T-helper 2 cell (primary cell): ENCODE results near the gene HSD11B1.

Experiments used
- DNase-seq, 5 experiments: peaks; one replicate each; pipeline versions ENCODE4 v3.0.0 to v3.0.0-alpha.2; 2012 to 2022

Gene HSD11B1

DNA sequence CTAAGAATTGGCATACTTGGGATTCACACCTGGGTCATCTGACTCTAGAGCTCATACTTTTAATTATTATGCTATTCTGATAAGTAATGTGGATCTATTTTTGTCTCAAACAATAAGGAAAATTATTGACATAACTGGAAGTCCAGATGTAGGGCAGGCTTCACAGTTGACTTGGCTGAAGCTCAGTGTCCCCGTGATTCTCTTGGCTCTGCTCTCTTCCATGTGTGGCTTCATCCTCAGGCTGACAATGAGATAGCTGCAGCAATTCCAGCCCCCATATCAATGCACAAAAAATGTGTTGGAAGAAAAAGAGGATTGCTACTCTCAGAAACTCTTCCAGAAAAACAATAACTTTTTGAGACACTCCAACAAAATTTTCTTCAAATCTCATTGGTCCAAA, 23.8 kb downstream of the HSD11B1 start:
- DNase-seq: no peak

DNA sequence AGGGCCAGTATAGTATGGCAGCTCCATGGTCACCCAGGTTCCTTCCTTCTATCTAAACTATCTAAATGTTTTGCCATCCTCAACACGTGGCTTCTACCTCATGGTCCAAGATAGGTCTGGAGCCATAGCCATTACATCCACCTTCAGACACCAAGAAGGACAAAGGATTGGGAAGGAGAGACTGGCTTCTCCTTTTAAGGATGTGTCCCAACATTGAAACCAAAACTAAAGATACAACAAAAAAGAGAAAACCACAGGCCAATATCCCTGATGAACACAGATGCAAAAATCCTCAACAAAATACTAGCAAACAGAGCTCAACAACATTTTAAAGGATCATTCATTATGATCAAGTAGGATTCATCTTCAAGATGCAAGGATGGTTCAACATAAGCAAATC, 24.8 kb downstream of the HSD11B1 start:
- DNase-seq: no peak

DNA sequence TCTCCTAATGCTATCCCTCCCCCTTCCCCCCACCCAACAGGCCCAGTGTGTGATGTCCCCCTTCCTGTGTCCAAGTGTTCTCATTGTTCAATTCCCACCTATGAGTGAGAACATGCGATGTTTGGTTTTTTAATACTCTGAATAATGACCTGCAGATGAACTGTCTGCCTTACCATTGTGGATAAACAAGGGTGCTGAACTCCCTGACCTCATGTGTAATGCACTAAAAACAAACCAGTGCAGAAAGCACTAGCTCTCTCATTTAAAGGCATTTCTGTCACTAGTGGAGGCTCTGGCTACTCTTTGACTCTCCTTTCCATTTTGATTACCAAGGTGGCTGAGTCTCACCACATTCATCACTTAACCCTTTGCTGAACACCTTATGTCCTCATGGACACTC, 28.1 kb downstream of the HSD11B1 start:
- DNase-seq: no peak

DNA sequence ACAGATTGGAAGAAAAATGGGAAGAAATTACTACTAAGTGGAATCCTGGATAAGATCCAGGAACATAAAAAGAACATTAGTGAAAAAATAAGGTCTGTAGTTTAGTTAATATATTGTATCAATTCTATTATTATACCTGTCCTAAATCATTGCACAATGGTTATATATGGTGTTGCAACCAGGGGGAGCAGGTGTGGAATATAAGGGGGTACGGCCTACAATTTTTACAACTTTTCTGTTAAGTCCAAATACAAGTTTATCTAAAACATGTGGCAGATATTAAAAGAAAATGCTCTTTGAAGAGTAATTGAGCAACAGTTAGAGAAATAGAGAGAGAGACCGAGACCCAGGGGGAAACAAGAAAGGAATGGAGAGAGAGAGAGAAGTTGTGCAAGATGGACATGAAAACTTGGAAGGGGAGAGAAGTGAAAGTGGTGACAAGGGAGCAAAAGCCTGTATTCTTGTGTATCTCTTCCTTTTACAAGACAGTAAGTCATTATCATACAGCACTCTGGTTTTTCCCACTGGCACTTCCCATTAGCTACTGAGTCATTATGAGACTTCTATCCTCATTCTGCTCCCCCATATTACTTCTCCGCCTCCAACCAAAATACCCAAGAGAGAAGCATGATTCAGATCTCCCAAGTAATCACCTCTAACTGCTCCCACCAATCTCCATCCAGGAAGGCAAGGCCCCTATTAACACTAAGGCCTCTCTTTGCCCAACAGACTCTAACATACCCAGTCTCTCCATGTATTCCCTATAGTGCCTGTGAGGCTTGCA, 29.0 kb downstream of the HSD11B1 start:
- DNase-seq: no peak

DNA sequence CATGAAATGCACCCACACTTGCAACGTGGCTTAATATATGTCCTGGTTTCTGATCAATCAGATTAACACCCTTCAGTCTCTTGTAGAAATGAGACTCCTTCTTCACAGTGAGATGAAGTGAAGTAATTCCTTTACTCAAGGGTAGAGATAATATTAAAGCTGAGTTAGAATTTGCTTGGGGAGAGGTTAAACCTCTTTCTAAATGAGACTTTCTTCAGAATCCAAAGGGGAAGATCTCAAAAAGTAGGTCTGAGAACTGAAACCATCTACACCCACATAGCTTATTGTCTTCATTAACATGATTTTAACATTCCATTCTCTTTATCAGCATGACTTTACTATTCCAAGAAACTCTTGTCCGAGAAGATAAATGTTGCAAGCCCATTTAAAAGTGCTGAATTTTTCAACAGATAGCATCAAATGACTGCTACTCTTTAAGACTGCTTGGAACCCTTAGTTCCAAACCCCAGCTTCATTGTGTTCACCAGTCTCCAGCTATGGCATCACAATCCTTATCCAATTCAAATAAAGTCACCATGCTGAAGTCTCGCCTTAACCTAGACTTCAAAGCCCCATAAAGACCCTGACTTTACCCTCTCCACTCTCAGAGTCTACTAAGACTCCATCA, 32.0 kb downstream of the HSD11B1 start:
- DNase-seq: peak in 1 of 5 experiments; percentile 41

DNA sequence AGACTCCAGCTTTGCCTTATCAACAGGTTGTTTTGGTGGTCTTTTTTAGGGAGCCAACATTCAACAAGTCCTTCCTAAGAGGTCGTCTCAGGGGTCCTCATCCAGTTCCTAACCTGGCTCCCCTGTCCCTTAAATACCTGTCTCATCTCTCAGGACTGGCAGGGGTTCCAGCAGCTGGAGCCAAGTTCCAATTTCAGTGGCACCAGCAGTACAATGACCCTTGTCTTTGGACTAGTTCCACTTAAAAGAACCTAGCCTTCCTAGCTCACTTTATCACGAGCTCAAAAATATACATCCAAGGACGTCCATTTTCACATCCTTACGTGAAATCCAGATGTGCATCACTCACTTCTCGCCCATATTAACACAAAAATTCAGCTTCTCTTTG, 32.5 kb downstream of the HSD11B1 start:
- no peak for DNase-seq

DNA sequence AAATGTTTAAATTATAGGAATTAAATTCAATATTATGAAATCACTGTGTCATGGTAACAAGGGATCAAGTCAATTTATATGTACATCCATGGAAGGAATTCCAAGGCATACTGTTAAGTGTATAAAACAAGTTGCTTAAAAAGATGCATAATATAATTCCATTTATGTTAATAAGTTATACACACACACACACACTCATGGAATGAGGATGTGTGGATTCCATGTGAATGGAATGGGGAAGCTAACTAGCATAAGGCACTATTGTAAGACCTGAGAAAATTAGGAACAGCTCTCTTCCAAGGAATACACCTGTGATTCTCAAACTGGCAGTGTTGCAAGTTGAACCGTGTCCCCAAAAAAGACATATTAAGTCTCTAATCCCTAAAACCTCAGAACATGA, 33.6 kb downstream of the HSD11B1 start:
- no peak for DNase-seq

DNA sequence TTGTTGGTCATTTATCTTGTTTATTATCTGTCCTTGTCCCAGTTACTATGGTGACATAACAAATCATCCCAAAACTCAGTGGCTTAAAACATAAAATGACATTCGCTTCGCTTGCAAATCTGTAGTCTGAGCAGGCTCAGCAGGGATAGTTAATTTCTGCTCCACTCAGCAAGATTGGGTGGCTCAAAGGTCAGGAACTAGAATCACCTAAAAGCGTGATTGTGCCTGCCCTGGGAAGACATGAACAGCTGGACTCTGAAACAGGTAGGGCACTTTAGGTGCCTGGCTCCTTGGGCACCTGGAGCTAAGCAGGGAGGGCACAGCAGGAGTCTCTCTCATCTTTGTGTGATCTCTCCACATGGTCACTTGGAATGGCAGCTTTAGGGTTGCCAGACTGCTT, 36.5 kb downstream of the HSD11B1 start:
- no peak for DNase-seq

DNA sequence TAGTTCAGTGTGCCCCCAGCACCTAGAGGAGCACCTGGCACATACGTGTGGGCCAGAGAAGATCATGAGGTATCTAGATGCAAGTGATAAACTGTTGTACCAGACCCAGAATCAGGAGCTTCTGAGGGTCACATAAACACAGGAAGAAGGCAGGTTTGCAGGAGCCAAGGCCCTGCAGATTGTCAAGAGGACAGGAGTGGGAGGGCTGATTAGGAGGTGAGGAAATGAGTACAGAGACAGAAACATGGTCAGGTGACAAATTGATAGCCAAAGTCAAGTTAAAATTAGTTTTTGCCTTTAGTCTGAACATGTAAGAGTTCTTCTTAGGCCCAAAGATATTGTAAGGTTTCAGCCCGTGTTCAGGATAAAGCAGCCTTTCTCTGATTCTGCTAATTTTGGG, 37.2 kb downstream of the HSD11B1 start:
- no peak for DNase-seq

DNA sequence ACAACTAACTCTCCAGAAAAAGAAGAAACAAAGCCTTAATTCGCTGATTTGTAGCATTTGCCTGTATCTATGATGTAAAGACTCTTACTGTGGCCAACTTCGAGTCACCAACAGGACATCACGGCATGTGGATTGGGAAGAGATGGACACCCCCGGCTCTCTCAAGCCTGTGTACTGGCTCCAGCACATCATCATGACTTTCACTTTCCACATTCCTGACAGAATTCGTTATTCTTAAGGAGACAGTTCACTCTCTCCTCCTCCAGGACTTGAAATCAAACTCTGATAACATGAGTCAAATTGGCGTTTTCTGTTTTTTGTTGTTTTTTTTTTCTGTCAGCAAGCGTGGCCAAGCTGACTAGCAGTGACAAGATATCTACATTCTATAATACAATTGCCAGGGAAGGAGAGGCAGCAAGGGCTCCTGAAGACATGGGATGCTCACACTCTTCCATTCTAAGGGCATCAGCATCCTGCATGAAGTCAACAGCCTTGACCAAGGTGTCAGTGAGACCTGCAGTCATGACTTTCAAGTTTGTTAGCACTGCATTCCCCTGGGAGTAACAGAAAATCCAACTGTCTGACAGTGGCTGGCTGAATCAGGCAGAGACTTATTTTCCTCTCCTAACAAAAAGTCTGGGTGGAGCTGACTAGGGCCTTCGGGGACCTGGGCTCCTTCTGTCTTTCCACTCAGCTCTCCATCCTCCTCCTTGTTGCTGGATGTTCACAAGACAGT, 37.9 kb downstream of the HSD11B1 start:
- no peak for DNase-seq

DNA sequence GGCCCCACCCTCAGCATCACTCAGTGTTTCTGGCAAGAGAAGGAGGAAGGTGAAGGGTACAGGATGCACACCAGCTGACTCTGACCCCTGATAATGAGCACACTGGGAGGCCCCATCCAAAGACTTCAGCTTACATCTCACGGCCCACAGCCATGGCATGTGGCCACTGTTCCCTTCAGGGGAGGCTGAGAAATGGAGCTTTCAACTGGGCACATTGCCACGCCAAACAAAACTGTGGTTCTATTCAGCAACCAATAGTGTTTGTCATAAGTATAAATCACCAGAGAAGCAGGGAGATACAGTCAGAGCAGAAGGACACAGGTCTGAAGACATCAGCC, 38.5 kb downstream of the HSD11B1 start:
- DNase-seq: no peak

DNA sequence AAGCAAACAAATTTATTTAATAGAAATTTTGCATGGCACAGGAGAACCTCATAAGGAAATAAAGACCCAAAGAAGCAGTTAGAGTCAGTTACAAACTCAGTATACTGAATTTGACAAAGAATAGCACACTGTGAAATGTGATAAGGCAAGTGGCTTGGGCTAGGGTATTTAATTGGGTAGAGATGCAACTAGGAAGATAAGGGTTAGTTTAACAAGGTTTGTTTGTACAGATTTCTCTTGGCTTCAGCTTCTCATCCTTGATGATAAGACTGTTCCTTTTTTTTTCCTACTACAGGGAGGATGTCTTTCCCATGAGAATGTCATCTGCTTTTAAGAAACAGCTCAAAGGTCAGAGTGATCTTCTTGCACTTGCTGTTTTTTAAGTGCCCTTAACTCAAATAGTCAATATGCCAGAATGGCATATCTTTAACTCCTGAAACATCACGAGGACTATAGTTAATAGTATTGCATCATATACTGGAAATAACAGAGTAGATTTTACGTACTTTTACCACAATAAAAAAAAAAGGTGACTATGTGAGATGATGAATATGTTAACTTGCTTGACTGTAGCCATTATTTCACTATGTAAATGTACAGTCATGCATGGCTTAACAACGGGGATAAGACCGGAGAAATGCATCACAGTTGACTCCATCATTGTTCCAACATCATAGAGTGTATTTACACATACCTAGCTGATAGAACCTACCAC, 42.0 kb downstream of the HSD11B1 start:
- DNase-seq: no peak

DNA sequence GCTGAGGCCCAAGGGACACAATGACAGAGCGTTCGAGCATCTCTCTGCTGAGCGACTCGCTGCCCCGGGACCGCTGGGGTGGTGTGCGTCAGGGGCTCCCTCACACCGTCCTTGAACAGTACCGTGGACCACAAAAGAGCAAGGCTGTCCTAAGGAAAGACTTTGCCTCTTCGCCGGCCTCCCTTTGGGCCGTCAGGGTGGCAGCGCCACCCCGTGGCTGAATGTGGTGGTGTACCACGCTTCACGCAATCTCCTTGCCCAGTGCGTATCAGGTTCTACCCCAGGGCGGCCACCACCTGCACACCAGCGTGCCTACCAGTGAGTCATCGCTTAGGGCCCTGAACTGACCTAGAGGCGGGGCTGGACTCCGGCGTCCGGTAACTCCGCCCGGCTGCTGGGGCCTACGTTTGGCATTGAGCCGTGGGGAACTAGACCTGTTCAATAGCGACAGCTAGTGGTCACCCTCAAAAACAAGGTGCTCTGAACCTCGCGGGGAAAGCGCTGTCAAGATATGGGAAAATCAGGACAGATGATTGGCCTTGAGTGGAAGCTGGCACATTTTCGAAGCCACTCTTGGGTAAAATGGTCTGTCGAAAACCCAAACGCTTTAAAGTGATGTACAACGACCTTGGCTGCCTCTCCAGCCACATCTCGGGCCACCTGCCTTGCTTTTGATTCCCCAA, 43.1 kb downstream of the HSD11B1 start:
- DNase-seq: peak; percentile 59 to 85 (median 78)

DNA sequence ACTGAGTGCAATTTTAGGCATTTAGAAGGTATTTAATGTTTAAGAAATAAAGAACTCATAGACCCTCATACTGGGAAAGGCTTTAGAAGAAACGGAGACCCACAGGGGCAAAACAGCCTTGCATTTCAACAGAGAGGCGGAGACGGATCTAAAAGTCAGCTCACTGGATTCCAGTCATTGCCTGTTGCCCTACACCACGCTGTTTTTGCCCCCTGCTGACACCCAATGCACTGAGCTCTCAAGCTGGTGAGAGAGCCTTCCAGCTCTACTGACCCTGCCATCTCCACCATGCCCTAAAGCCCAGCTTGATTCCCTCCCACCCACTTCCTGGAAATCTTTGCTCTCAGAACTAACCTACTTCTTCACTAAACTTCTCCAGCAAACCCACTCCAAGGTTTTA, 44.0 kb downstream of the HSD11B1 start:
- no peak for DNase-seq

DNA sequence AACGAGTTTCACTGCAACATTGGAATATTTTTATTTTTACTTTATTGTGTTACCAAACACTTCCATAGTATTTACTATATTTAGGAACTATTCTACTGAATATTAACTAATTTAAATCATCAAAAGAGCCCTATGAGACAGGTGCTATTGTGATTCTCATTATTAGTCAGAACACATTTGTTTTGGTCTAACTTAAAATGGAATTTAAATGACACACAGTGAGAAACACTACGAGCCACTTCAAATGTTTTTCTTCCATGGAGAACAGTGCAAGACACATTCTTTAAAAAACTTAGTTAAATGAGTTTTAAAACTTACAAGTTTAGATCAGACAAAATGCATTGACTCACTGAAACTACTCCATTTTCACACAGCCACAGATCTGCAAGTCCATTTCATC, 44.6 kb downstream of the HSD11B1 start:
- DNase-seq: peak in 1 of 5 experiments; percentile 43

DNA sequence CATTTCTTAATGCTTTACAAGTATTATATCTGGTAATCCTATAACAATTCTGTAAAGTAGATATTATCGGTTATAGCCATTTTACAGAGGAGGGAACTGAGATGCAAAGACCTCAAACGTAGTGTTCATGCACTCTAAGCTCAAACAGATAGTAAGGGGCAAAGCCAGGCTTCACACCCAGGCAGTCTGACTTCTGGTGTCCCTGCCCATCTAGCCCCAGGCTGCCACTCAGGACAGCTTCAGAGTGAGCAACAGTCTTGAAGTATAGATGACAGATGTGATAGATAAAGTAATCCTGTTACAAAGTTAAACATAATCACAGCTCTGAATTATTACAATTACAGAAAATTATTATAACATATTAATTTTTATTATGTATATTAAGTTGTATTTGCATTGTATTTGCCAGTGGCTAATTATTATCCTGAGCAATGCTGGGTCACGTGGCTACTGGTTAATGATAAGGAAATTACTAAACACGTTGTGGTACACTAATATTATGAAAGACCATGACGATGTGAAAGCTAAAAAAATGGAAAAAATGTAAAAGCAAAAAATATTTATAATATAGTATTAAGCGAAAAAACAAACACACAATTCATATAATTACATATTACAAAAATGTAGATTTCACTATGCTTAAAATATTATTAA, 45.2 kb downstream of the HSD11B1 start:
- peak in 1 of 5 experiments; percentile 27 for DNase-seq

DNA sequence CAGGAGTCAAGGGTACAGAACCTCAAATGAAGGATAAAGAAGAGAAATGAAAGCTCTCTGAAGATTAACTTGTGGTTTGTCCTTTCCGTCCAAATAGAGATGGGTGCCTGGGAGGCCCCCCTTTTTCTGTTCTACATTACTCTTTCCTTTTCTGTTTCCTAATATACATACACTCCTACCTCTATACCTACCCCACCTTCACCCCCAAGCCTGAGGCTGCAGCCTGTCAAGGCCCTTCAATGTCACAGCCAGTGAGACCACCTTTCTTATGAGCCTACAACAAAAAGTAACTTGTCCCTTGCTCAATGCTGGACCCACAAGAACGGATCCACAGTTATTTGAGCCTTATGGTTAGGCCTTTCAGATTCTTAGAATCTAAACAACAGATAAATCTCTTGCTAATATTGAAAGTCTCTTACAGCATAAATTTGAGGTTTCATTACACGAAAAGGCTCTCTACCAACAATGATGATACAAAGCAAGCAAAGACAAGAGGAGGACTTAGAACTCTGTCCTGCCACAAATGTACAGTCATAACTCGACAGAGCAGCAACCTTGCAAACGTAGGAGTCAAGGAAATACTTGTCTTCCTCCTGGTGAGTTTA, 47.1 kb downstream of the HSD11B1 start:
- peak in 1 of 5 experiments; percentile 94 for DNase-seq

DNA sequence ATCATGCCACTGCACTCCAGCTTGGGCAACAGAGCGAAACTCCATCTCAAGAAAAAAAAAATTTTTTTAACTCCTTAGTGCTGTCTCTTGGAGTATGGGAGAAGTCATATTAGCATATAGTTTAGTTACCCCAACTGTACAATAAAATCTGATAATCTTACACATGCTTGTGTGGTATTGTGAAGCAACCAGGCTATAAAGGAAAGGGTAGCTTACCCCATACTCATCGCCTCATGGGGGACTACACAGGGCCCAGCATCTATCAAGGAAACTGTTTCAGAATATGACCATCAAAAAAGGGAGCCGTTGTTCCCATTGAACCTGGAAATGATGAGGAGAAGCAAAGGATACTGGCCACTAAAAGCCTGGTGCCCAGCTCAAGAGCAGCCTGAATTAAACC, 48.2 kb downstream of the HSD11B1 start:
- no peak for DNase-seq

DNA sequence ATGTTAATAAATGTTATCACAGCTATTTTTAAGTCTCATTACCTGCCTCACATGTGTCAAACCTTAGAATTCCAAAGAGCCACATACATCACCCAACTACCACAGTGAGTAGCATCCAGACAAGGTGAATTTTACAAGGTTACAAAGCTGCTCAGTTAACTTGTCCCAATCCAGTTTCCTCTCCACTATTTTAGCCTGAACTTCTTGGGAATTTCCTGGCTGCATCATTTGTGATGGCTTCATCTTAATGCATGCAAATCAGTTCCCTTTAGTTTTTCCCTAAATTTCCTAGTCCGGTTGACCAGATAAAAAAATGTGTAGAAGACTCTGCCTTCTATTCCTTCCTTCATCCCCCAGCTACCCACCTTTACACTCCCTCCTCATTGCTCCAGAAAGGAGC, 50.6 kb downstream of the HSD11B1 start:
- no peak for DNase-seq

DNA sequence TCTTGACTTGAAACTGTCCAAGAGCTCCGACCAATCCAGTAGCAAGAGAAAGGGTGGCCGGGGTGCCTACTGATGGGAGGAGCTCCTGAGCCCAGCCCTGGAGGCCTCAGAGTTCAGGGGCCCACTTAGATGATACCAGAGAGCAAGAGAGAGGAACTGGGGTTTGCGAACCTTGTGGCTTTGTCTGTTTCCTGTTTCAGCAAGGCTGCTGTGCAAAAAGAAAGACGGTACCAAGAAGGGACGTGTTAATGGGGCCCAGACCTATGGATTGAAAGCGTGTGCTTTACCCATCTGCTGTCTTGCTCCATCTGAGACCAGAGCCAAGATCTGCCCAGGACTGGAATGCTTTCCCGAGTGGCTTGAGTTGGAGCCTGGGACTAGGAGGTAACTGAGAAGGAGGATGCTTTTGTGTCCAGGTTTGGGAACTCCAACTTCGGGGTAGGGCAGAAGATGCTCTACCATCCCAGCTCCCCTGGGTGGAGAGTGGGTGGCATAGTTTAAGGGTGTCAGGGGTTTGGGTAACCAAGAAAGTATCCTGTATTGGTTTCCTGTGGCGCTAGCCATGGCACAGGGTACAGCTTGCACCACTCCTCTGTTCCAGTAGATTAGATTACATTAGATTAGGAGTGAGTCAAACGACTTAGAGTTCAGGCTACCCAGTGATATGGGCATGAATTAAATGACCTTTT, 51.4 kb downstream of the HSD11B1 start, which contains the start of gene TRAF3IP3:
TSS of gene TRAF3IP3 (plus strand) at position 128 of the 689 bp plus-strand sequence. CDS start 3,987 bp downstream, outside the sequence.
- peak; percentile 24 to 96 (median 62) for DNase-seq
